AG04450 (cell line): ENCODE measurements around the gene HELZ. TPM values are rescaled to one million over a fixed set of nuclear protein-coding genes. Genes with fewer than 3 reads are reported as not detected.

Experiments used
- CTCF ChIA-PET: fragments of 300-600, 350-600 bp; formaldehyde crosslinking; extraction: SDS; loops from one replicate; lab custom pipeline; 2022; ENCODE audit warnings: antibody characterized with exemption, inconsistent platforms; lab: Charles Lee
- POLR2A ChIA-PET: fragments of 350-600 bp; formaldehyde crosslinking; extraction: SDS; loops from one replicate; lab custom pipeline; 2021; ENCODE audit warnings: antibody characterized with exemption, inconsistent platforms; lab: Yijun Ruan, JAX
- DNase-seq: peaks from one replicate; pipeline ENCODE4 v3.0.0-alpha.2; 2011; ENCODE audit warnings: low read depth, low spot score
- H3K27ac ChIP-seq: one replicate; pipeline ENCODE4 v1.5.1; 2012; ENCODE audit warnings: low read depth, low read length, control low read depth
- H3K27me3 ChIP-seq: one replicate; pipeline ENCODE4 v1.6.0; 2012; ENCODE audit warnings: low read length; ENCODE audit not compliant: control insufficient read depth, insufficient read depth
- H3K4me3 ChIP-seq: 2 replicates; pipeline ENCODE4 v1.5.1; 2011; ENCODE audit warnings: mild to moderate bottlenecking, low read depth, low read length, control low read depth
- H3K9me3 ChIP-seq: 2 replicates; pipeline ENCODE4 v1.5.1; 2012; ENCODE audit warnings: low read length; ENCODE audit not compliant: control insufficient read depth, insufficient read depth
- polyA plus RNA-seq: library from polyadenylated mRNA; depleted of rRNA; stranded (reverse); fragments of >200 nt; gene quantifications from 2 replicates; pipeline ENCODE4 v1.2.3, GENCODE V29; 2011; rRNA removed
- small RNA-seq: library from RNA; depleted of rRNA; stranded (forward); fragments of <200 nt; gene quantifications from one replicate; pipeline ENCODE3, GENCODE V24; 2012; ENCODE audit warnings: low read depth; ENCODE audit not compliant: insufficient read length
- TF ChIP-seq, protein P1 (sequence below): IDR thresholded peaks from 2 replicates; pipeline ENCODE4 v1.5.1; 2011; ENCODE audit warnings: low read depth, low read length, control low read depth, inconsistent platforms

HELZ gene
- polyA plus RNA-seq, 1 experiment: 28.2 TPM

DNA sequence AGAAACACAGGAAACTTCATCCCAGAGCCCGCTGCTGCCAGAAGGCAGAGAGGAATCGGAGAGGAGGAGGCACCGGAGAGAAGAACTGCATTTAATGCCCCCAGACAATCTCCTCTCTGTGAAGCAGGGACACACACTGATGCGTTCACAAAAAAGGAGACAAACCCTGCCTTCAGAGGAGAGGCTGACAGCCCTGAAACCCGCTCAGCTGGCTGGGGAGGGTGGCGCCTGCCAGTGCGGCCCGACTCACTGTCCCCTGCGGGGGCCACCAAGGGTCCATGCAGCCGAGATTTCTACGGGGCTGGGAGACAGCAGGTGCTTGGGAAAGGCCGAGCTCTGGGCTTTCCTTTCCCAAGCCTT, 222.6 kb downstream of the HELZ start:
- H3K9me3 ChIP-seq: no peaks in the 10 kb centered on the region; the same call in 1 of the 2 replicates
- TF ChIP-seq, protein P1, sequence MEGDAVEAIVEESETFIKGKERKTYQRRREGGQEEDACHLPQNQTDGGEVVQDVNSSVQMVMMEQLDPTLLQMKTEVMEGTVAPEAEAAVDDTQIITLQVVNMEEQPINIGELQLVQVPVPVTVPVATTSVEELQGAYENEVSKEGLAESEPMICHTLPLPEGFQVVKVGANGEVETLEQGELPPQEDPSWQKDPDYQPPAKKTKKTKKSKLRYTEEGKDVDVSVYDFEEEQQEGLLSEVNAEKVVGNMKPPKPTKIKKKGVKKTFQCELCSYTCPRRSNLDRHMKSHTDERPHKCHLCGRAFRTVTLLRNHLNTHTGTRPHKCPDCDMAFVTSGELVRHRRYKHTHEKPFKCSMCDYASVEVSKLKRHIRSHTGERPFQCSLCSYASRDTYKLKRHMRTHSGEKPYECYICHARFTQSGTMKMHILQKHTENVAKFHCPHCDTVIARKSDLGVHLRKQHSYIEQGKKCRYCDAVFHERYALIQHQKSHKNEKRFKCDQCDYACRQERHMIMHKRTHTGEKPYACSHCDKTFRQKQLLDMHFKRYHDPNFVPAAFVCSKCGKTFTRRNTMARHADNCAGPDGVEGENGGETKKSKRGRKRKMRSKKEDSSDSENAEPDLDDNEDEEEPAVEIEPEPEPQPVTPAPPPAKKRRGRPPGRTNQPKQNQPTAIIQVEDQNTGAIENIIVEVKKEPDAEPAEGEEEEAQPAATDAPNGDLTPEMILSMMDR: no peak
- CTCF ChIA-PET: no interaction called here
- H3K27me3 ChIP-seq: peaks cover 3% of the 10 kb centered on the region
- H3K27ac ChIP-seq: no peak overlapping the region
- POLR2A ChIA-PET: no interaction called here
- H3K4me3 ChIP-seq: no peak overlapping the region
- no peak for DNase-seq

- Histone ChIP-seq H3K27me3 (peaks cover 3% of the 10 kb centered on the region), H3K9me3 (no peaks in the 10 kb centered on the region; the same call in 1 of the 2 replicates), H3K4me3 (no peak overlapping the region), H3K27ac (no peak overlapping the region)
- POLR2A ChIA-PET: no interaction called here
- no peak for DNase-seq
- TF ChIP-seq, protein P1: no peak
- CTCF ChIA-PET: no interaction called here
These were observed 223.1 kb downstream of the HELZ start for GRCh38 chr17:67021743-67022450.

DNA sequence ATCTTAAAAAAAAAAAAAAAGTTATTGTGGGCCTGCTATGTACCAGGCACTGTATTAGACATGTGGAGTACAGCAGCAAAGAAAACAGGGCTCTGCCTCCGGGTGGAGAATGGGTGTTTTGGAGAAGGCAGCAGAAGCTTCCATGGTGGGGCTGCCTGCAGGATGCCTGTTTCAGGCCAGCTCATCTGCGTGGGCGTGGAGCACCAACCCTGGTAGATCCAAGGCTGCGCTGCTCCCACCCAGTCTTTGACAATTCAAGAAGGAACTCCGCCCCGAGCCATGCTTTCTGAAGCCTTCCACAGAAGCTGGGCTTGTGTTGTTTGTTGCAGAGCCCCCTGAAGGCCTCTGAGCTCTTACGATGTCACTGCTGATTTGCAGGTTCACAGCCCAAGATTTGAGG, 223.8 kb downstream of the HELZ start:
- POLR2A ChIA-PET: no interaction called here

More for the DNA sequence above, 223.8 kb downstream of the HELZ start:
- peaks cover 3% of the 10 kb centered on the region for H3K27me3 ChIP-seq
- H3K9me3 ChIP-seq: no peaks in the 10 kb centered on the region; the same call in 1 of the 2 replicates
- CTCF ChIA-PET: no interaction called here
- no peak for DNase-seq
- no peak overlapping the region for H3K27ac ChIP-seq
- no peak overlapping the region for H3K4me3 ChIP-seq
- TF ChIP-seq, protein P1: no peak

Small RNAs within 50 kb of the gene (small RNA-seq; reads per million reads assigned to genes)
- gene AC007448.1 (not detected), gene RF00393 (not detected), gene RNA5SP447 (not detected)

Other genes starting within 250 kb of the HELZ start
- not detected in 2 replicates for gene CACNG1, start 200.6 kb downstream of the HELZ start, polyA plus RNA-seq
- gene PSMD12, start 121.4 kb upstream of the HELZ start, polyA plus RNA-seq: 31.5 and 42.1 TPM in 2 replicates
- gene PITPNC1, start 132.1 kb upstream of the HELZ start, polyA plus RNA-seq: 7.5 and 9.1 TPM in 2 replicates